Measurements from ENCODE around the gene CEND1. TPM values are rescaled to one million over a fixed set of nuclear protein-coding genes. Genes with fewer than 3 reads are reported as not detected.

The CEND1 gene
- total and polyA plus RNA-seq, 2 of the 4 experiments (the other 2 are of a cell fraction): 0.90 to 4.0 TPM

DNA sequence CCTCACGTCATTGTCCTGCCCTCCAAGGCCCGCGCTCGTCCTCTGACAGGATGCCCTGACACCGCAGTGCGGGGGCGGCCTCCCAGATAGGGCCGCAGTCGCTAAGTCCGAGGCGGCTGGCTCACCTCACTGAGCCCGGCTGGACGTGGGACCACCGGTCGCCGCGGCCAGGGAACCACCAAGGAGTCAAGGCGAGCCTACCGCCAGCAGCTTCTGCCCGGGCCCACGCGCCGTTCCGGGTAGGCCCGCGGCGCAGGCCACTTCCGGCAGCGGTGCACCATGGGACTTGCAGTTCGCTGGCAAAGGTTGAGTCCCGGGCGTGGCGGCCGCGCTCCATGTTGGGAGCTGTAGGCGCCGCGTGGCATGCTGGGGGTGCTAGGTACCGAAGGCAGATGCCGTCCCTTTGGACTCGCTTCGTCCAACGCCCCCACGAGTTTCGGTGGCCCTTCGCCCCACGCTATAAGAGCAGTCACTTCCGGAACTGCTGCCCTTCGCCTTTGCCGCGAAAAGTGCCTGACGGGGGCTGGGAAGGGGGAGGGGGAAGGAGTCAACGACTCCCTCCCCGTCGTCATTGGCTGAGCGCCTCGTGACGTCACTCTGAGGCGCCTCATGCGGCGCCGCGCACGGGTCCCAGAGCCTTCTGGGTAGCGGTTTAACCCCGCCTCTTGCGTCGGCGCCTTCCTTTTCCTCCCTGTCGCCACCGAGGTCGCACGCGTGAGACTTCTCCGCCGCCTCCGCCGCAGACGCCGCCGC is 19.6 kb upstream of the CEND1 start, which contains the start of gene RPLP2:
Gene RPLP2, plus strand, starts transcription at position 681 of the 753 bp plus-strand sequence. CDS start 268 bp downstream, outside the sequence.
- Histone ChIP-seq H2BK120ac (ENCODE audit: low read depth, low read length) (peak within 1 kb of the TSS; percentile 100), H2AFZ (replicated peaks; ENCODE audit: low read length, poor library complexity) (peak within 1 kb of the TSS; percentile 100), H3K9me3 (ENCODE audit: control insufficient read depth, insufficient read depth, low read length) (no peaks in the 10 kb centered on the region), H3K4me2 (ENCODE audit: low read depth, low read length) (peak within 1 kb of the TSS; percentile 98), H4K5ac (ENCODE audit: low read depth, low read length) (peak within 1 kb of the TSS; percentile 100), H3K27ac (ENCODE audit: insufficient read depth, low read length) (peak within 1 kb of the TSS; percentile 99), H3K14ac (replicated peaks; ENCODE audit: low read depth, low read length) (peak within 1 kb of the TSS; percentile 100), H3K56ac (ENCODE audit: extremely low read depth, insufficient read depth, low read length) (peak within 1 kb of the TSS; percentile 99), H3K36me3 (ENCODE audit: control insufficient read depth, insufficient read depth, low read length) (peaks cover 30% of the 10 kb centered on the region), H3K27me3 (ENCODE audit: control insufficient read depth, insufficient read depth, low read length) (no peaks in the 10 kb centered on the region), H2BK5ac (ENCODE audit: low read depth, low read length, poor library complexity, severe bottlenecking) (peak within 1 kb of the TSS; percentile 100), H3K9me1 (ENCODE audit: insufficient read depth, low read length) (no peaks in the 10 kb centered on the region), H3K79me1 (ENCODE audit: low read depth in 1 of 2, low read length in 2 of 2) (peaks cover 27 to 61% of the 10 kb centered on the region in 2 experiments), H3K18ac (ENCODE audit: low read depth, low read length) (peak within 1 kb of the TSS; percentile 100), H4K91ac (ENCODE audit: insufficient read depth, low read depth, low read length) (peak within 1 kb of the TSS; percentile 100), H4K8ac (ENCODE audit: low read depth in 2 of 2, low read length in 2 of 2) (peak within 1 kb of the TSS; percentile 93 to 100), H2BK15ac (ENCODE audit: low read depth, low read length) (peak within 1 kb of the TSS; percentile 100), H2AK5ac (ENCODE audit: low read depth, low read length) (peak within 1 kb of the TSS; percentile 98), H4K20me1 (ENCODE audit: insufficient read depth, low read length) (peaks cover 38% of the 10 kb centered on the region), H3K4ac (ENCODE audit: low read depth, low read length) (peak within 1 kb of the TSS; percentile 100), H3K4me1 (ENCODE audit: control insufficient read depth, insufficient read depth, low read length) (peaks cover 10% of the 10 kb centered on the region), H3K4me3 (ENCODE audit: insufficient read depth, low read depth, low read length) (peak within 1 kb of the TSS; percentile 86), H2AK9ac (replicated peaks; ENCODE audit: low read depth, low read length, poor library complexity) (peak within 1 kb of the TSS; percentile 99), H3K23ac (ENCODE audit: low read depth, low read length) (peak within 1 kb of the TSS; percentile 100), H2BK20ac (ENCODE audit: low read depth, low read length) (peak within 1 kb of the TSS; percentile 100), H3K9ac (ENCODE audit: low read depth, low read length) (peak within 1 kb of the TSS; percentile 99)
- peak; percentile 81 for ATAC-seq (ENCODE audit: low read depth)
- intact Hi-C loops (cut with micrococcal nuclease) (loop anchor here (1.0 kb wide), 1 partner anchor 12 kb away; no protein-coding TSS in a partner anchor), dilution Hi-C loops (cut with HindIII; ENCODE audit: low sequenced_read_pairs, unreplicated experiment) (no loop called here), in situ Hi-C loops (cut with MboI; ENCODE audit: low sequenced_read_pairs) (no loop called here)
- POLR2A ChIA-PET (ENCODE audit: unreplicated experiment): interaction anchor here (1.1 kb wide), 1 partner anchor 10 kb away, joined by 5 read pairs; the partner anchor contains the start of gene PNPLA2
- 2% methylated on average over 54 of the region's 81 CpGs; no CpG with 5 or more reads in 1 of the 2 experiments for WGBS, 2 experiments (ENCODE audit: extremely low coverage in 2 of 2, insufficient read length in 1 of 2)
- CTCF ChIA-PET: no interaction called here
- DNase-seq: peak; percentile 95
- no TSS peak for BruUV-seq (replicated peaks)
- TF ChIP-seq RCOR1 (IDR thresholded peaks at IDR 0.05; ENCODE audit: insufficient replicate concordance, low read length) (no peak), RAD21 (IDR thresholded peaks at IDR 0.05; ENCODE audit: low read length) (no peak), POLR2A (IDR thresholded peaks at IDR 0.05; ENCODE audit: low read depth, low read length) (peak; percentile 97), CTCF (conservative IDR thresholded peaks at IDR 0.05; ENCODE audit: low read depth, low read length) (no peak), MAZ (IDR thresholded peaks at IDR 0.05; ENCODE audit: borderline replicate concordance, low read depth, low read length) (peak; percentile 95), BHLHE40 (IDR thresholded peaks at IDR 0.05; ENCODE audit: low read depth, low read length) (peak; percentile 94), FOS (IDR thresholded peaks at IDR 0.05; ENCODE audit: low read depth, low read length) (no peak; the same call in 1 of the 2 replicates), CHD1 (IDR thresholded peaks at IDR 0.05; ENCODE audit: low read depth, low read length) (0 out of 2 replicates have a peak, but pooled peaks have one; percentile 39), SMC3 (IDR thresholded peaks at IDR 0.05; ENCODE audit: low read depth, low read length) (no peak), RFX5 (IDR thresholded peaks at IDR 0.05; ENCODE audit: low read depth, low read length) (no peak), MXI1 (IDR thresholded peaks at IDR 0.05; ENCODE audit: borderline replicate concordance, low read depth, low read length) (peak; percentile 62; the same call in 1 of the 2 replicates), MAFK (IDR thresholded peaks at IDR 0.05; ENCODE audit: low read depth, low read length) (no peak)
- TF ChIP-seq, protein P1, sequence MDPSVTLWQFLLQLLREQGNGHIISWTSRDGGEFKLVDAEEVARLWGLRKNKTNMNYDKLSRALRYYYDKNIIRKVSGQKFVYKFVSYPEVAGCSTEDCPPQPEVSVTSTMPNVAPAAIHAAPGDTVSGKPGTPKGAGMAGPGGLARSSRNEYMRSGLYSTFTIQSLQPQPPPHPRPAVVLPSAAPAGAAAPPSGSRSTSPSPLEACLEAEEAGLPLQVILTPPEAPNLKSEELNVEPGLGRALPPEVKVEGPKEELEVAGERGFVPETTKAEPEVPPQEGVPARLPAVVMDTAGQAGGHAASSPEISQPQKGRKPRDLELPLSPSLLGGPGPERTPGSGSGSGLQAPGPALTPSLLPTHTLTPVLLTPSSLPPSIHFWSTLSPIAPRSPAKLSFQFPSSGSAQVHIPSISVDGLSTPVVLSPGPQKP (IDR thresholded peaks at IDR 0.05; ENCODE audit: borderline replicate concordance, low read depth, low read length): no peak
- TF ChIP-seq, protein P2, sequence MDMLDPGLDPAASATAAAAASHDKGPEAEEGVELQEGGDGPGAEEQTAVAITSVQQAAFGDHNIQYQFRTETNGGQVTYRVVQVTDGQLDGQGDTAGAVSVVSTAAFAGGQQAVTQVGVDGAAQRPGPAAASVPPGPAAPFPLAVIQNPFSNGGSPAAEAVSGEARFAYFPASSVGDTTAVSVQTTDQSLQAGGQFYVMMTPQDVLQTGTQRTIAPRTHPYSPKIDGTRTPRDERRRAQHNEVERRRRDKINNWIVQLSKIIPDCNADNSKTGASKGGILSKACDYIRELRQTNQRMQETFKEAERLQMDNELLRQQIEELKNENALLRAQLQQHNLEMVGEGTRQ (IDR thresholded peaks at IDR 0.05; ENCODE audit: low read depth, low read length): peak; percentile 46

Measured in IMR-90 (cell line).